Measurements from ENCODE around the gene ERVK3-1. TPM values are rescaled to one million over a fixed set of nuclear protein-coding genes. Genes with fewer than 3 reads are reported as not detected.

ERVK3-1 gene
- total and polyA plus RNA-seq, 2 of the 13 experiments (the other 11 are each of a cell fraction or from before 2014, with no cell fraction given): 28.5 to 38.7 TPM

DNA sequence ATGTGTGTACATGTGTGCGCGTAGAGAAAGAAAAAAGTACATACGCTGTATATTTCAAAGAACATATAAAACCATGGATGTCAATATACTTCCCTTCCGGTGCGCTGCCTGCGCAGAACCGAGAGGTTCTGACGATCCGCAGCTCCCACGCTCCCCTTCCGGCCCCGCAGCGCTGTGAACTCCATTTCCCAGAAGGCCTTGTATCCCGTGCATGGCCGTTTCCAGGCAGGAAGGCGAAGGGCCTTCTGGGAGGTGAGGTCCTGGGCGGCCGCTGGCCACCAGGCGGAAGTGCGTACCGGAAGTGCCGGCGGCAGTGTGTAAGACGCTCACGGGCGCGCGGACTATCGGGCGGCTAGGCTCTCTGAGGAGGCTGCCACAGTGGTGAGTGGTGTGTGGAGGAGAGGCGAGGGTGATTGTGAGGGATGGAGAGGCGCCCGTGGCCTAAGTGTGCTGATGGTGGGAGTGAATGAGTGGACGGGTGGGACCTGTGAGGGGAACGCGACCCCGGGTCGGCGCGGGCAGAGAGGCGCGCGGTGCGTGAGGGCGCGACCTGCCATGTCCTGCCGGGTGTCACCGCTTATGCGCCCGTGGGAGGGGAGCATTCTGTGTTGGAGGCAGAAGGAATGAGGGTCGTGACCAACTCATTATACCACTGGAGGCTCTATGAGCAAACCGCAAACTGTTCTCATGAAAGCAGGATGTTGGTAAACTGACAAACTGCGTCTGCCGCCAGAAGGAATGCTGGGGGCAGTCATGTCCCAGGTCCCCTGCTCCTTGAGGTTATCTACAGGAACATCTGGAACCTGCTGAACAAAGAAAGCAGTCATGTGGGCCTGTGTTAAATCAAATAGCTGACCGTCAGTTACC, at the start of gene ERVK3-1 (continued):
- TF ChIP-seq ZNF558 (CRISPR knock-in tag; IDR thresholded peaks at IDR 0.05; ENCODE audit: borderline replicate concordance) (0 out of 2 replicates have a peak, but pooled peaks have one; percentile 13), ZSCAN22 (CRISPR knock-in tag; IDR thresholded peaks at IDR 0.05) (no peak), ZNF629 (CRISPR knock-in tag; conservative IDR thresholded peaks at IDR 0.05) (no peak), SCMH1 (CRISPR knock-in tag; IDR thresholded peaks at IDR 0.05; ENCODE audit: borderline replicate concordance) (no peak), FOSL2 (CRISPR knock-in tag; IDR thresholded peaks at IDR 0.05) (peak; percentile 52; the same call in 1 of the 2 replicates), GABPA (IDR thresholded peaks at IDR 0.05; ENCODE audit: low read depth, low read length) (peak; percentile 94), GABPA (CRISPR knock-in tag; IDR thresholded peaks at IDR 0.05; ENCODE audit: low read depth) (peak; percentile 99), NFE2L1 (CRISPR knock-in tag; IDR thresholded peaks at IDR 0.05; ENCODE audit: borderline replicate concordance) (no peak), RBM22 (optimal IDR thresholded peaks at IDR 0.05; ENCODE audit: low read length) (no peak), ISX (CRISPR knock-in tag; conservative IDR thresholded peaks at IDR 0.05) (no peak; the same call in 1 of the 2 replicates), BCL6 (CRISPR knock-in tag; IDR thresholded peaks at IDR 0.05) (no peak), SP2 (CRISPR knock-in tag; IDR thresholded peaks at IDR 0.05) (peak; percentile 65), EED (CRISPR knock-in tag; IDR thresholded peaks at IDR 0.05) (no peak), ZNF598 (CRISPR knock-in tag; IDR thresholded peaks at IDR 0.05; ENCODE audit: borderline replicate concordance) (peak; percentile 90; the same call in 1 of the 2 replicates), KLF6 (CRISPR knock-in tag; IDR thresholded peaks at IDR 0.05) (no peak), ERF (CRISPR knock-in tag; IDR thresholded peaks at IDR 0.05) (peak; percentile 89), ZNF326 (CRISPR knock-in tag; IDR thresholded peaks at IDR 0.05; ENCODE audit: borderline replicate concordance) (no peak), ETV5 (CRISPR knock-in tag; IDR thresholded peaks at IDR 0.05; ENCODE audit: borderline replicate concordance) (peak; percentile 96), ZNF253 (CRISPR knock-in tag; IDR thresholded peaks at IDR 0.05; ENCODE audit: borderline replicate concordance) (no peak), TEAD3 (CRISPR knock-in tag; optimal IDR thresholded peaks at IDR 0.05; ENCODE audit: borderline replicate concordance) (peak; percentile 77)
- TF ChIP-seq, protein P1, sequence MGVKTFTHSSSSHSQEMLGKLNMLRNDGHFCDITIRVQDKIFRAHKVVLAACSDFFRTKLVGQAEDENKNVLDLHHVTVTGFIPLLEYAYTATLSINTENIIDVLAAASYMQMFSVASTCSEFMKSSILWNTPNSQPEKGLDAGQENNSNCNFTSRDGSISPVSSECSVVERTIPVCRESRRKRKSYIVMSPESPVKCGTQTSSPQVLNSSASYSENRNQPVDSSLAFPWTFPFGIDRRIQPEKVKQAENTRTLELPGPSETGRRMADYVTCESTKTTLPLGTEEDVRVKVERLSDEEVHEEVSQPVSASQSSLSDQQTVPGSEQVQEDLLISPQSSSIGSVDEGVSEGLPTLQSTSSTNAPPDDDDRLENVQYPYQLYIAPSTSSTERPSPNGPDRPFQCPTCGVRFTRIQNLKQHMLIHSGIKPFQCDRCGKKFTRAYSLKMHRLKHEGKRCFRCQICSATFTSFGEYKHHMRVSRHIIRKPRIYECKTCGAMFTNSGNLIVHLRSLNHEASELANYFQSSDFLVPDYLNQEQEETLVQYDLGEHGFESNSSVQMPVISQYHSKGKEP (CRISPR knock-in tag; IDR thresholded peaks at IDR 0.05): peak; percentile 55; the same call in 1 of the 2 replicates
- TF ChIP-seq, protein P2, sequence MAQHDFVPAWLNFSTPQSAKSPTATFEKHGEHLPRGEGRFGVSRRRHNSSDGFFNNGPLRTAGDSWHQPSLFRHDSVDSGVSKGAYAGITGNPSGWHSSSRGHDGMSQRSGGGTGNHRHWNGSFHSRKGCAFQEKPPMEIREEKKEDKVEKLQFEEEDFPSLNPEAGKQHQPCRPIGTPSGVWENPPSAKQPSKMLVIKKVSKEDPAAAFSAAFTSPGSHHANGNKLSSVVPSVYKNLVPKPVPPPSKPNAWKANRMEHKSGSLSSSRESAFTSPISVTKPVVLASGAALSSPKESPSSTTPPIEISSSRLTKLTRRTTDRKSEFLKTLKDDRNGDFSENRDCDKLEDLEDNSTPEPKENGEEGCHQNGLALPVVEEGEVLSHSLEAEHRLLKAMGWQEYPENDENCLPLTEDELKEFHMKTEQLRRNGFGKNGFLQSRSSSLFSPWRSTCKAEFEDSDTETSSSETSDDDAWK (CRISPR knock-in tag; IDR thresholded peaks at IDR 0.05): no peak
- TF ChIP-seq, protein P3, sequence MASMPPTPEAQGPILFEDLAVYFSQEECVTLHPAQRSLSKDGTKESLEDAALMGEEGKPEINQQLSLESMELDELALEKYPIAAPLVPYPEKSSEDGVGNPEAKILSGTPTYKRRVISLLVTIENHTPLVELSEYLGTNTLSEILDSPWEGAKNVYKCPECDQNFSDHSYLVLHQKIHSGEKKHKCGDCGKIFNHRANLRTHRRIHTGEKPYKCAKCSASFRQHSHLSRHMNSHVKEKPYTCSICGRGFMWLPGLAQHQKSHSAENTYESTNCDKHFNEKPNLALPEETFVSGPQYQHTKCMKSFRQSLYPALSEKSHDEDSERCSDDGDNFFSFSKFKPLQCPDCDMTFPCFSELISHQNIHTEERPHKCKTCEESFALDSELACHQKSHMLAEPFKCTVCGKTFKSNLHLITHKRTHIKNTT (CRISPR knock-in tag; IDR thresholded peaks at IDR 0.05): no peak
- TF ChIP-seq, protein P4, sequence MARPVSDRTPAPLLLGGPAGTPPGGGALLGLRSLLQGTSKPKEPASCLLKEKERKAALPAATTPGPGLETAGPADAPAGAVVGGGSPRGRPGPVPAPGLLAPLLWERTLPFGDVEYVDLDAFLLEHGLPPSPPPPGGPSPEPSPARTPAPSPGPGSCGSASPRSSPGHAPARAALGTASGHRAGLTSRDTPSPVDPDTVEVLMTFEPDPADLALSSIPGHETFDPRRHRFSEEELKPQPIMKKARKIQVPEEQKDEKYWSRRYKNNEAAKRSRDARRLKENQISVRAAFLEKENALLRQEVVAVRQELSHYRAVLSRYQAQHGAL (CRISPR knock-in tag; IDR thresholded peaks at IDR 0.05; ENCODE audit: not compliant biosample characterization): no peak
